ENCODE measurements around the gene MAP3K14.

- TF ChIP-seq CTCF (IDR thresholded peaks at IDR 0.05; ENCODE audit: low read depth, low read length, poor library complexity, severe bottlenecking) (no peak), EZH2phosphoT487 (IDR thresholded peaks at IDR 0.05; ENCODE audit: borderline replicate concordance, low read length) (no peak)
These were observed 36.2 kb upstream of the MAP3K14 start for GRCh38 chr17:45353043-45353442.

Data from DOHH2 (cell line).